Activated CD4-positive, alpha-beta T cell treated with anti-CD3 and anti-CD28 coated beads for 24 hours (primary cell): Measurements from ENCODE around the gene SLC39A7.

ENCODE experiments used
- DNase-seq, 2 donors: peaks; one replicate each; pipeline ENCODE4 v3.0.0-alpha.2; 2020; ENCODE audit warnings: low read depth in 2 of 2

Gene SLC39A7

DNA sequence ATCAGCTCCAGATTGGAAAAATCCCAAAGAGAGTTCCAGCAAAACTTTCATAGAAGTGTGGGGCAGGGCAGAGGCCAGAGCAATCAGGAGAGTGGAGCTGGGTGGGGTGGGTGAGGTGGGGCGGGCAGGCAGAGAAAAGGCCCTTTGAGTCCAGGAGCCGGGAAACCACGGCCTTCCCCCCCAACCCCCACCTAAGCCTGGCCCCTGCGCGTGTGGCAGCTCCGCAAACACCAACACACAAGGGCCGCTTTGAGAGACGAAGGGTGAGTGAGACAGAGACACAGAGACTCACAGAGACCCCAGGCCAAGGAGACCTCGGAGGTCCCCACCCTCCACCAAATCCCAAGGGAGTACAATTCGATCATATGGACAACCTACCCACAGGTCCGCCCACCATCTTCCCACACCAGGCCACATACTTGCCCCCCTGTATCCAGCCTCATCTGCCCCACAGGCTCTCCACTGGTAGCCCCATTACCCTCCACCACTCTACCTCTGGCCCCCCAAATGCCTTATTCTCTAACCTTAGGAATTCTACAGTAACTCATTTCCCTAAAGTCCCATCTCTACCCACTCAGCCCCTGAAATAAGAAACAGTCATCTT, 10.1 kb upstream of the SLC39A7 start:
- DNase-seq: no peak

- no peak for DNase-seq
Observed at GRCh38 chr6:33191383-33192104, 9.1 kb upstream of the SLC39A7 start.

DNA sequence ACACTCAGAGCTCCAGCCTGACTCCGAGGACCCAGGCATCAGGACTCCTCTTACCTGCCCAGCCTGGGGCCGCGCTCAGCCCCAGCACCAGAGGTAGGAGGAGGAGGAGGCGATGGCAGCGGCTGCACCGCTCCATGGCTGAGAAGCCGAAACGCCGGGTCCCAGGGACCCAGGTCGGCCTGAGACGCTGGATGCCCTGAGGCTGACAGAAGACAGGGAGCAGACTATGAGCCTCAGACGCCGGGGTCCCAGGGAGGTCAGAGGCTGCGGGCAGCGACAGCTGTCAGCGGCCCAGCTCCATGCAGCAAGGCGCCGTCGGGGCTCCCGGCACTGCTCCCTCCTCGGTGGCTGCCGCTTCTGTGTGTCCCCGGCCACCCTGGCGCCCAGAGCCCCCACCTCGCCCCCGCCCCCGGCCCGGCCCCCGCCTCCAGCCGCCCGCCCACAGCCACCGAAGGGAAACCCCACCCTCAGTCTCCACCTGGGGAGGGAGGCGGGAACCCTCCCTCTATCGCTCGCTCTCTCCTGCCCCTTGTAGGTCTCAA, 8.5 kb upstream of the SLC39A7 start, which contains the start of gene COL11A2:
TSS of gene COL11A2 (minus strand) at position 363 of the 542 bp plus-strand sequence. CDS start at position 136, 227 bp downstream.
- DNase-seq: no peak

- DNase-seq: no peak
Observed at GRCh38 chr6:33192671-33193602, 7.7 kb upstream of the SLC39A7 start.

DNA sequence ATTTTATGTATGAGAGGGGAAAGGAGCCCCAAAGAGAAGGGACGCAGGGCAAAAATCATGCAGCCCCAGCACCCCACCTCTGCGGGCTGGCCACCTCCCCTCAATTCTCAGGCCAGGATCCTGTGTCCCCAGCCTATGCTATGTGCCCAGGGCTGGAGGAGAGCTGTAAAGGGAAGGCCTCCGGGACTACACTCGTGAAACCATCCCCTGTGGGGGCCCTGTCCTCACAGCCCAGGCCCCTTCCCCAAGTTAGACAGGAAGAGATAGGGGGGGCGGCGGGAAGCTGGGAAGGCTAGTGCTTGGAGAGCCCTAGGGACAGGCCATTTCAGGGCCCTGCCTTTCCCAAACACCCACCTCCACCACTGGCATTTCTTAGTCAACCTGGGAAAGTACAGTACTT, 7.0 kb upstream of the SLC39A7 start:
- no peak for DNase-seq

DNA sequence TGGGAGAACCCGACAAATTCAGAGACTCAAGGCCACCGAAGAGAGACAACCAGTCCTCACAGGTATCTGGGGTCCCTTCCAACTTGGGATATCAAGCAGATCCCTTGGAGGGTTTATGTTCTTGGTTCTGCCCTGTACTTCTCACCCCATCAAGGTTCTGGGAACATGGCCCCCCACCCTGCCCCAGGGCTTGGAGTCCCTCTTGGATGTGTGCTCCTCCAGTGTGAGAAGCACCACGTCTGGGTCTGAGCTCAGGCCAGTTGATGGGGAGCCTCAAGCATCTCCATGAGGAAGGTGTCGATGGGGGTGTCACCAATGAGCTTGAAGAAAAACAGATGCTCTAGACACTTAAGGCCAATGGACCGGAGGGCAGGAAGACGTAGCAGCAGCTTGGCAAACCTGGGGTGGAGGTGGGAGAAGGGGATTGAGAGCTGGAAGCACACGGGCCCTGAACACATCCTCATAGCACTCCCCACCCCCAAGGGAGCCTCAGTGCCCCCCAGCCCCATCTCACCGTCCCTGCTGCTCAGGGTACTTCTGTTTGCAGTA, 6.2 kb upstream of the SLC39A7 start:
- no peak for DNase-seq

DNA sequence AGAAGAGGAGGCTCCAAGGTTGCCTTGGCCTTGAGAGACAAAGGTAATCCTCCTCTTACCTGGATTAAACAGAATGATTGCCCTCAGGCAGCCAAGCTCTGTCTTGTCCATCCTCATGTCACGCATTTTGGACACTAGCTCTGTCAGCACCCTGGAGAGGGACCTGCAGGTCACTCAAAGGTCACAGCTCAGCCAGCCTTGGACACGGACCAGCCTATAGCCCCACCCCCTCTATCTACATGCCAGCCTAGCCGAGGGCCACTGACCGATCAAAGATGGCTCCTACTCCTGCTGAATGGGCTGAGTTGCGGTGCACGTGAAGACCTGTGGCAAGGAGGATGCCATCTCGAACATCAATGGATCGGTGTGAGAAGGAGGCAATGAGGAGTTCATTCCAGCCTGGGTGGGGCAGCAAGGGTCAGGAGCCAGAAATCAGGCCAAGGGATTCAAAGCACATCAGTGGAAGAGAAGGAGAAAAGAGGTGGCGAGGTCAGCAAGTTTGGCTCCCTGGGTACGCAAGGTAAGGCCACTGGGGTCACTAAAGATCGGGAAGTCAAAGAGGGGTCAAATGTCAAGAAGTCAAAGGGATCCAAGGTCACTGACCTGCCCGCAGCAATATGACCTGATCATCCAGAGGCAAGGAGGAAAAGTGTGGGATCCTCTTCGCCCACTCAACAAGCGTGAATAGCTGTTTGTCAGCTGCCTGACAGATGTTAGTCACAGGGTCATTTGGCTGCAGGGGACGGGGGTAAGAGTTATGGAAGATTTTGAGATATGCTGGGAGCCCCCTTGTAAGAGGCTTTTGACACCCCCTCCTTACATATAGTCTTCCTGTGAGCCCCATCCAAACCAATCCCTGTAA, 5.1 kb upstream of the SLC39A7 start:
- DNase-seq: no peak

- DNase-seq: no peak
Observed at GRCh38 chr6:33197431-33198048, 3.1 kb upstream of the SLC39A7 start.

DNA sequence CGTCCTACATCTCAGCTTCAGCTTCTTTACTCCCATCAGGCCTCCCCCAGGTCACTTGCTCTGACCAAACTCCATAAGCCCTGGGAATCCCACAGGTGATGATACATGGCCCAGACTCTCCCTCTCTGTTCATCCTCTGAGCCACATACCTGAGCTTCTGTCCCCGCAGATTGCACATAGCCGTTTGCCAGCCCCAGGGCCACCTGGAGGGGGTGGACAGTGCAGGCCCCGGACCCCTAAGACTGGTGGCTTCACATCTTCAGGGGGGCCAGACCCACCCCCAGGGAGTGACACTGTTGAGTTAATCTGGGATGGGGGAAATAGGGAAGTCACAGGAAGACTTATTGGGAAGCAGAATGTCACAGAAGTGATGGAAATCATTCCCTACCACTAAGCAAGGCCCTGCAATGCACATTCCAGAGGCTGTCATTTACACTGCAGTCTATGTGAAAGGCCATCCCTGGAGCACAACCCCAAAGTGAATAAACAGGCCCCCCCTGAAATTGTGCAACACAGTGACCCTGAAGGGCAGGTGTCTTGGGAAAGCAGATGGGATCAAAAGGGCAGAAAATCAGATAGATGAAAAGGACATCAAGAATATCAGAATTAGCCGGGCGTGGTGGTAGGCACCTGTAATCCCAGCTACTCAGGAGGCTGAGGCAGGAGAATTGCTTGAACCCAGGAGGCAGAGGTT, 2.4 kb upstream of the SLC39A7 start:
- no peak for DNase-seq

DNA sequence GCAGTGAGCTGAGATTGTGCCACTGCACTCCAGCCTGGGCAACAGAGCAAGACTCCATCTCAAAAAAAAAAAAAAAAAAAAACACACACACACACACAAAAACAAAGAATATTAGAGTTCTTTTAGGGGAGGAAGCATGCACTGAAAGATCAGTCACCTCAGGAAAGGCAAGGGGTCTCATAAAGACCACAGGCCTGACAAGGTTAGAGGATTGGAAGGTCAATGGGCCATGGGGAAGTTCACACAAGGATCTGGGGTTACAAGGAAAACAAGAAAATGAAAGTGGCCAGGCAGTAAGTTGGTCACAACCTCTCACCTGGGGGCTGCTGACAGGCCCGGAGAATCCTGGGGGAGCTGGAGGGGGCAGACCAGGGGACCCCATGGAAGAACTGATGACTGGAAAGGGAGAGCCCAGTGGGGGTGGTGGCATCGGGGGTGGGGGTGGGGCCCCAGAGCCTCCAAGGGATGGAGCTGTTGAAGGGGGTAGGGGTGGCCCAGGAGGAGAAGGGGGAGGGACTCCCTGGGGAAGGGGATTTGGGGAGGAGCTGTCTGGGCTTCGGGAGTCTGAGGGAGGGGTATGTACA, 1.7 kb upstream of the SLC39A7 start:
- DNase-seq: no peak

DNA sequence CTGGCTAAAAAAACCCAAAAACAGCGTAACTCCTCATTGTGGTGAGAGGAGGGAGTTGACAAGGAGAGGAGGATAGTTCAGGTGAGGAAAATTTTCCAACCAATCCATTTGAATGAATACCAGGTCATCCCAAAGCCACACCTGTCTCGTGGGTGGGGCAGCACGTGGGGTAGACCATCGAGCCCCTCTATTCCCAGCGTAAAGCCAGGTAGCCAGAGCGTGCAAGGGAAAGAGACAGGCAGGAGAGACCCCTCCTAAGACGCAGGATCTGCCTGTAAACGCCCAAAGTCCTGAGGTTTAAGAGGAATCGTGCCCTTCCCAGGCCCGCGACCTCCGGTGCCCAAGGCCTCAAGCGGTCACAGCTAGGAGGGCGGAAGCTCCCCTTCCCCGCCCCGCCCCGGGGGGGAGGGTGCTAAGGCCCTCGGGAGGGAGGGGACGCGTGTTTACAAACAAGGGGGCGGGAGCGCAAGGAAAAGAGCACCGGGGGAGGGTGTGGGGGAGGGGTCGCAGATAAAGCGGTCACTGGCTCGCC, 914 bp upstream of the SLC39A7 start:
- DNase-seq: peak in 1 of 2 donors; percentile 63

DNA sequence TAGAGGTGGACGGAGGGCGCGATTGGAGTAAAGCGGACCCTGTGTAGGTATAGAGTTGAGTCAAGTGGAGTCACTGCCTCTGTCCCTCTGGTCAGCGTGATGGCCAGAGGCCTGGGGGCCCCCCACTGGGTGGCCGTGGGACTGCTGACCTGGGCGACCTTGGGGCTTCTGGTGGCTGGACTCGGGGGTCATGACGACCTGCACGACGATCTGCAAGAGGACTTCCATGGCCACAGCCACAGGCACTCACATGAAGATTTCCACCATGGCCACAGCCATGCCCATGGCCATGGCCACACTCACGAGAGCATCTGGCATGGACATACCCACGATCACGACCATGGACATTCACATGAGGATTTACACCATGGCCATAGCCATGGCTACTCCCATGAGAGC, 479 bp downstream of the SLC39A7 start:
- DNase-seq: no peak

DNA sequence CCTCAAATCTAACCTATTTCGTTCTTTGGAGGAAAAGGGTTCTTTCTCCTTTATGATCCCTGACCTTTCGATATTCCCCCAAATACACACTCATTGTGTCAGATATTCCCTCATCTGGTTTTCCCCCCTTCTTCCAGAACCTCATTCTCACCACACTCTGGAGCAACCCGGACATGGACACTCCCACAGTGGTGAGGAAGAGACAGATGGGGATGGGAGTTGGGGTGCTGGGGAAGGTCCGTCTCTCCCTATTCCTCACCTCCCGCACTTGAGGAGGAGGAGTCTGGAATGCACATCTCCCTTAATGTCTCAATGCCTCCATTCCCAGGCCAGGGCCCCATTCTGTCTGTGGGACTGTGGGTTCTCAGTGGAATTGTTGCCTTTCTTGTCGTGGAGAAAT, 1.3 kb downstream of the SLC39A7 start:
- DNase-seq: no peak

DNA sequence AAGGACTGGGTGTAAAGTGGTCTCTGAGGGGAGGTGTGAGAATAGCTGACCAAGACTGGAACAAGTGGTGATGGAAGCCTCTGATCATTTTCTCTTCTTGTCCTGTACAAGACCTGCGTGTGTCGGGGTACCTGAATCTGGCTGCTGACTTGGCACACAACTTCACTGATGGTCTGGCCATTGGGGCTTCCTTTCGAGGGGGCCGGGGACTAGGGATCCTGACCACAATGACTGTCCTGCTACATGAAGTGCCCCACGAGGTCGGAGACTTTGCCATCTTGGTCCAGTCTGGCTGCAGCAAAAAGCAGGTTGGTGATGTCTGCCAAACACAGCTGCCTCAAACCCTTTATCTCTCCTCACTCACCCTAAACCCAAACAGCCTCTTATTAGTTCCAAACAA, 2.1 kb downstream of the SLC39A7 start:
- DNase-seq: no peak

DNA sequence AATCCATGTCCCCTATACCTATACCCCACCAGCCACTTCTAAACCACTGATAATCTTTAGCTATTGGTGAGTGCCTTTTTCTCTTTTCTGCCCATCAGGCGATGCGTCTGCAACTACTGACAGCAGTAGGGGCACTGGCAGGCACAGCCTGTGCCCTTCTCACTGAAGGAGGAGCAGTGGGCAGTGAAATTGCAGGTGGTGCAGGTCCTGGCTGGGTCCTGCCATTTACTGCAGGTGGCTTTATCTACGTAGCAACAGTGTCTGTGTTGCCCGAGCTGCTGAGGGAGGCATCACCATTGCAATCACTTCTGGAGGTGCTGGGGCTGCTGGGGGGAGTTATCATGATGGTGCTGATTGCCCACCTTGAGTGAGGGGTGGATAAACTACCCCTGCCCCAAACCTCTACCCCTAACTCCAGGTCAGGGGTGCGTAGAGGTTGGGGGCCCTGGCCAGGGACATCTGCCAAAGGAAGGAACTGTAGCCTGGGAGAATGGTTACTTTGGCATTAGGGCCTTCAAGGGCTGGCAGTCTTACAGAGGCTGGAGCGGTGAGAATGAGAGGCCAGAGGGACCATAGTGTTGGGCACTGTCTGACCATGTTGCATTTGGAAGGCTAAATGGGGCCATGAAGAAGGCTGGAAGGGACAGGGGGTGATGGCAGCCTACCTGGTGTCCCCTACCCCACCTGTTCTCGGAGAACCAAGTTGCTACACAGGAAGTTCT, 2.9 kb downstream of the SLC39A7 start:
- no peak for DNase-seq

DNA sequence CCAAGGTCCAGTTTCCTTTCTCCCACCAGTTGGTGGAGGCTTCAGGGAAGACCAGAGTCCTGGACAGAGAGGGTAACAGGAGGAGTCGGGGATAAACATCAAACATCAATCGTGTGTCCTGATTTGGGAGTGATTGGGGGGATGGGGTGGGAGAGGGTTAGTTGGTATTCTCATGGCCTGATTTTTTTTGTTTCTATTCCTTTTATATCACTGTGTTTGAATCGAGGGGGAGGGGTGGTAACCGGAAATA, 3.4 kb downstream of the SLC39A7 start:
- DNase-seq: no peak

GRCh38 chr6:33204415-33205190, 3.9 kb downstream of the SLC39A7 start, which contains the start of gene HSD17B8:
HSD17B8 (plus strand) TSS chr6:33204655; CDS start chr6:33204669, 14 bp downstream.
- peak; percentile 84 to 93 for DNase-seq
